Measurements from ENCODE around the gene SPATA2. TPM values are rescaled to one million over a fixed set of nuclear protein-coding genes. Genes with fewer than 3 reads are reported as not detected.

SPATA2 gene
- 5.7 and 6.2 TPM in 2 replicates for total RNA-seq

GRCh38 chr20:49915380-49916145 is at the start of gene SPATA2:
Gene SPATA2, minus strand, starts transcription at chr20:49915529. Its CDS starts 7,039 bp downstream, at chr20:49908490.

GRCh38 chr20:49936153-49937026 is 21.1 kb upstream of the SPATA2 start, which contains the start of gene RNF114:
Gene RNF114, plus strand, starts transcription at chr20:49936397. Its CDS starts 16 bp downstream, at chr20:49936413.

Small RNA genes lying within 50 kb of the gene (small RNA-seq; reads per million reads assigned to genes)
- not detected for gene RF00017 (ENCODE audit: low replicate concordance)
- not detected for gene RF00019 (ENCODE audit: low replicate concordance)

Other genes starting within 250 kb of the SPATA2 start
- 28.9 and 49.5 TPM in 2 replicates for gene B4GALT5, start 201.7 kb downstream of the SPATA2 start, total RNA-seq
- gene SLC9A8, start 102.7 kb downstream of the SPATA2 start, total RNA-seq, result 8.7 and 11.8 TPM in 2 replicates
- 103 and 146 TPM in 2 replicates for gene RNF114, start 20.9 kb upstream of the SPATA2 start, total RNA-seq
- 1.1 and 2.1 TPM in 2 replicates for gene SNAI1, start 67.5 kb upstream of the SPATA2 start, total RNA-seq
- gene UBE2V1, start 197.6 kb upstream of the SPATA2 start, total RNA-seq, result 77.9 and 86.3 TPM in 2 replicates
- 42.5 and 43.7 TPM in 2 replicates for gene PEDS1, start 238.2 kb upstream of the SPATA2 start, total RNA-seq